Kidney (tissue), 14 donors: ENCODE data around the gene MRPL32. TPM values are rescaled to one million over a fixed set of nuclear protein-coding genes. Genes with fewer than 3 reads are reported as not detected.

Experiments
- DNase-seq, 5 donors: peaks; one replicate each; pipeline ENCODE4 v3.0.0-alpha.2; 2013 to 2020
- FAIRE-seq: peaks from 2 replicates; lab custom pipeline; 2012; peaks lifted over from hg19 to GRCh38; lab: Jason Lieb, UNC
- H3K27ac ChIP-seq, 2 donors: one replicate each; pipeline ENCODE4 v1.7.0; 2013; ENCODE audit warnings: low read depth in 2 of 2, low read length in 2 of 2, inconsistent platforms in 1 of 2
- H3K27me3 ChIP-seq: one replicate; pipeline ENCODE4 v1.7.1; 2013; ENCODE audit warnings: low read length, inconsistent platforms; ENCODE audit not compliant: control insufficient read depth, insufficient read depth
- H3K36me3 ChIP-seq, 3 donors: one replicate each; pipeline versions ENCODE4 v1.7.0 to v1.7.1; 2013; ENCODE audit warnings: low read length in 3 of 3, control low read depth in 1 of 3, inconsistent platforms in 1 of 3; ENCODE audit not compliant: insufficient read depth in 3 of 3, control insufficient read depth in 2 of 3
- H3K4me1 ChIP-seq, 3 donors: one replicate each; pipeline versions ENCODE4 v1.7.0 to v1.7.1; 2013; ENCODE audit warnings: low read length in 3 of 3, inconsistent platforms in 1 of 3, low read depth in 1 of 3; ENCODE audit not compliant: control insufficient read depth in 2 of 3, insufficient read depth in 2 of 3
- H3K4me3 ChIP-seq, 3 donors: one replicate each; pipeline versions ENCODE4 v1.7.0 to v1.8.1; 2013; ENCODE audit warnings: low read length in 3 of 3, control low read depth in 1 of 3, inconsistent platforms in 1 of 3
- H3K9ac ChIP-seq, 3 donors: one replicate each; pipeline versions ENCODE4 v1.7.0 to v1.7.1; 2013; ENCODE audit warnings: low read length in 3 of 3, control low read depth in 1 of 3, inconsistent platforms in 1 of 3
- H3K9me3 ChIP-seq, 3 donors: one replicate each; pipeline versions ENCODE4 v1.7.0 to v1.7.1; 2013; ENCODE audit warnings: low read length in 3 of 3, control low read depth in 1 of 3, inconsistent platforms in 1 of 3; ENCODE audit not compliant: control insufficient read depth in 2 of 3, insufficient read depth in 1 of 3
- intact Hi-C: fragments of 100-400 bp; cut with DNase I; formaldehyde crosslinking; loops from one replicate; pipeline ENCODE4 v1.11.1; 2022
- polyA plus RNA-seq: library from polyadenylated mRNA; stranded (reverse); fragments of 350-450 nt; fragmentation: Illumina TruSeq; extraction: RNeasy Lipid Tissue Mini Kit (QIAGEN cat#74804); gene quantifications from one replicate; pipeline ENCODE4 v1.2.3, GENCODE V29; 2014; ENCODE audit warnings: low read depth, low replicate concordance; ENCODE audit not compliant: insufficient read depth
- total RNA-seq: library from RNA; stranded (reverse); fragmentation: NEBNext Ultra II Directional; extraction: Animal tissue kit (Norgen Biotek cat#: 25700); gene quantifications from one replicate; pipeline ENCODE4 v1.2.1, GENCODE V29; 2021
- TF ChIP-seq, protein P1 (sequence below): IDR thresholded peaks from 3 replicates; pipeline ENCODE4 v1.5.1; 2012; ENCODE audit warnings: mild to moderate bottlenecking, moderate library complexity, borderline replicate concordance; ENCODE audit not compliant: insufficient read depth; ENCODE audit errors: extremely low read depth
- donor health status: control.
- donor health status: control.
- donor health status: control.
- donor health status: control.
- donor health status: control.
- donor health status: DM: yes; HTN: yes; CAD: no.
- donor health status: Normal renal cell carcinoma (clear cell type).

Gene MRPL32
- total and polyA plus RNA-seq, 2 donors from 2014 or later = 45.8 to 101 TPM

DNA sequence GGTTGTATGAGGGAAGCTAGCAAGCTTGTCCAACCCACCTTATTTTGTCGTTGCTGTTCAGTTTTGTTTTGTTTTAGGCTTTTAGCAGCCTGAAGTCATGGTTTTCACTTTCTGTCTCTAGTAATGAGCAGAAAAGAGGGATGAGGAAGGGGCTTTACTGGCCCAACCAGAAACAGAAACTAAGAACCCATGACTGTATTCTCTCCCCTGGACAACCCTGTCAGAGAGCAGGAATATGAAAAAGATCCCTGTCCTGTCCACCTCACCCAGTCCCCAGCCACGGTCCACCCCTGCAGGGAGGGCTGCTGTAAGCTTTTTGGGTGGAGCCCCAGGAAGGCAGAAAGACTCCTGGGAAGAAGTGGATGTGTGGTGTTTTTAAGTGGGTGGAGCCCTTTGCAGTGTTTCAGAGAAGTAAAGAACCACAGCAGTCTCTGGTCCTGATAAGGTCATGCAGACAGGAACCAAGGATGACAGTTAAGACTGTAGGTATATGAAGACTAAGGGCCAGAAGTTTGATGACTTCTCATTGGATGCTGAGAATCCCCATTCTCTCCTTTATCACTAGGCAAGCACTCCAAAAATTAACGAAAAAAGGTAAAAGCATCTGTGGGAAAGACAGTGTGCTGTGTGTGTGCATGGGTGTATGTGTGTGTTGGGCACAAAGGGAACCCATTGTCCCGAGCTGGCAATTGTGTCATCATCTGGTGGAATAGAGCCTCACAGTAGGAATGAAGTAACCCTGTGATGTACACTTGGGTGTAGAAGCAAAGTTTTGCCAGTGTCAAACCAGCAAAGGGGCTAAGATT is 13.8 kb downstream of the MRPL32 start:
- Histone ChIP-seq H3K4me1 (no peaks in the 10 kb centered on the region), H3K27me3 (no peaks in the 10 kb centered on the region), H3K36me3 (no peaks in the 10 kb centered on the region), H3K9me3 (no peaks in the 10 kb centered on the region), H3K4me3 (no peak overlapping the region), H3K9ac (no peak overlapping the region), H3K27ac (no peak overlapping the region)
- FAIRE-seq (no peak), DNase-seq (no peak)
- TF ChIP-seq, protein P1, sequence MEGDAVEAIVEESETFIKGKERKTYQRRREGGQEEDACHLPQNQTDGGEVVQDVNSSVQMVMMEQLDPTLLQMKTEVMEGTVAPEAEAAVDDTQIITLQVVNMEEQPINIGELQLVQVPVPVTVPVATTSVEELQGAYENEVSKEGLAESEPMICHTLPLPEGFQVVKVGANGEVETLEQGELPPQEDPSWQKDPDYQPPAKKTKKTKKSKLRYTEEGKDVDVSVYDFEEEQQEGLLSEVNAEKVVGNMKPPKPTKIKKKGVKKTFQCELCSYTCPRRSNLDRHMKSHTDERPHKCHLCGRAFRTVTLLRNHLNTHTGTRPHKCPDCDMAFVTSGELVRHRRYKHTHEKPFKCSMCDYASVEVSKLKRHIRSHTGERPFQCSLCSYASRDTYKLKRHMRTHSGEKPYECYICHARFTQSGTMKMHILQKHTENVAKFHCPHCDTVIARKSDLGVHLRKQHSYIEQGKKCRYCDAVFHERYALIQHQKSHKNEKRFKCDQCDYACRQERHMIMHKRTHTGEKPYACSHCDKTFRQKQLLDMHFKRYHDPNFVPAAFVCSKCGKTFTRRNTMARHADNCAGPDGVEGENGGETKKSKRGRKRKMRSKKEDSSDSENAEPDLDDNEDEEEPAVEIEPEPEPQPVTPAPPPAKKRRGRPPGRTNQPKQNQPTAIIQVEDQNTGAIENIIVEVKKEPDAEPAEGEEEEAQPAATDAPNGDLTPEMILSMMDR = no peak
- intact Hi-C loops = loop anchor here (10.0 kb wide), 1 partner anchor 309 kb away; no protein-coding TSS in a partner anchor

DNA sequence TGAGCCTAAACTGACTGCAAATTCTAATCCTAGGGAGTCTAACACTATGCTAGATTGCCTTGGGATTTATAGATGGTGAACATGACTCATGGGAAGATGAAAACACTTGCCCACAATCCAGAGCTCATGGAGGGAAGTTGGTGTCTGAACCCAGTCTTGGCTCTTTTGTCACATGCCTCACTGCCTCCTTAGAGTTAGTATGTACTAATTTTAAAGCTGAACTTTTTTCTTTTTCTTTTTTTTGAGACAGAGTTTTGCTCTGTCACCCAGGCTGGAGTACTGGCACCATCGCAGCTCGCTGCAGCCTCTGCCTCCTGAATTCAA is 14.4 kb downstream of the MRPL32 start:
- no peaks in the 10 kb centered on the region for H3K36me3 ChIP-seq
- TF ChIP-seq, protein P1 = no peak
- intact Hi-C loops = loop anchor here (10.0 kb wide), 1 partner anchor 308 kb away; no protein-coding TSS in a partner anchor

DNA sequence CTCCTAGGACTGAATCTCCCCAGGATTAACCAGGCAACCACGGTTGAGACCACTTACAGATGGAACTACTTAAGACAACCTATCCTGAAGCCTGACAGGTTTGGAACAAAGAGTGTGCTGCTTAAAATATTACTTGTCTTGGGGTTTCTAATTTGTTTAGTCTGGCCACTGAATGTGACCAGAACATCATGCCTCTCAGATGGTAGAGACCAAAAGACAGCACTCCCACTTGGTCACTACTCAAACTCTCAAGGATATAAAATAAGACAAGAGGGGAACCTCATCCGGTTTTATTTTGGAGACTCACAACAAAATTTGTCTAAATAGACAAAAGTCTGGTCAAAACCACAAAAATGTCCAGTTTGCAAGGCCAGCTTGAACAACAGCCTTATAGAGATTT is 15.3 kb downstream of the MRPL32 start:
- no peaks in the 10 kb centered on the region for H3K27me3 ChIP-seq
- intact Hi-C loops = loop anchor here (10.0 kb wide), 1 partner anchor 307 kb away; no protein-coding TSS in a partner anchor
- DNase-seq (no peak), FAIRE-seq (no peak)
- H3K9ac ChIP-seq = no peak overlapping the region
- no peak overlapping the region for H3K4me3 ChIP-seq
- no peaks in the 10 kb centered on the region for H3K4me1 ChIP-seq
- TF ChIP-seq, protein P1 = no peak
- H3K9me3 ChIP-seq = no peaks in the 10 kb centered on the region
- no peaks in the 10 kb centered on the region for H3K36me3 ChIP-seq
- H3K27ac ChIP-seq = no peak overlapping the region

More for the DNA sequence above, 14.4 kb downstream of the MRPL32 start:
- Histone ChIP-seq H3K27me3 (no peaks in the 10 kb centered on the region), H3K9me3 (no peaks in the 10 kb centered on the region), H3K27ac (no peak overlapping the region), H3K4me1 (no peaks in the 10 kb centered on the region), H3K9ac (no peak overlapping the region), H3K4me3 (no peak overlapping the region)
- FAIRE-seq (no peak), DNase-seq (no peak)
